Tibial nerve (tissue), 3 donors: Measurements from ENCODE around the gene KCNQ4.

Experiments used
- POLR2A ChIP-seq, 2 donors: fragments of 450-650 bp; IDR thresholded peaks; one replicate each; pipeline ENCODE4 v1.6.1; 2017; ENCODE audit warnings: antibody characterized with exemption in 2 of 2, mild to moderate bottlenecking in 2 of 2, moderate library complexity in 2 of 2
- TF ChIP-seq, protein P1 (sequence below), 5 experiments: fragments of 200-600 bp in 3 of 5; fragments of 450-650 bp in 2 of 5; sonication (generic) in 3 of 5; IDR thresholded peaks; one replicate each; pipeline ENCODE4 v1.5.1; 2016 to 2019; ENCODE audit warnings: antibody characterized with exemption in 5 of 5, mild to moderate bottlenecking in 3 of 5, moderate library complexity in 2 of 5

DNA sequence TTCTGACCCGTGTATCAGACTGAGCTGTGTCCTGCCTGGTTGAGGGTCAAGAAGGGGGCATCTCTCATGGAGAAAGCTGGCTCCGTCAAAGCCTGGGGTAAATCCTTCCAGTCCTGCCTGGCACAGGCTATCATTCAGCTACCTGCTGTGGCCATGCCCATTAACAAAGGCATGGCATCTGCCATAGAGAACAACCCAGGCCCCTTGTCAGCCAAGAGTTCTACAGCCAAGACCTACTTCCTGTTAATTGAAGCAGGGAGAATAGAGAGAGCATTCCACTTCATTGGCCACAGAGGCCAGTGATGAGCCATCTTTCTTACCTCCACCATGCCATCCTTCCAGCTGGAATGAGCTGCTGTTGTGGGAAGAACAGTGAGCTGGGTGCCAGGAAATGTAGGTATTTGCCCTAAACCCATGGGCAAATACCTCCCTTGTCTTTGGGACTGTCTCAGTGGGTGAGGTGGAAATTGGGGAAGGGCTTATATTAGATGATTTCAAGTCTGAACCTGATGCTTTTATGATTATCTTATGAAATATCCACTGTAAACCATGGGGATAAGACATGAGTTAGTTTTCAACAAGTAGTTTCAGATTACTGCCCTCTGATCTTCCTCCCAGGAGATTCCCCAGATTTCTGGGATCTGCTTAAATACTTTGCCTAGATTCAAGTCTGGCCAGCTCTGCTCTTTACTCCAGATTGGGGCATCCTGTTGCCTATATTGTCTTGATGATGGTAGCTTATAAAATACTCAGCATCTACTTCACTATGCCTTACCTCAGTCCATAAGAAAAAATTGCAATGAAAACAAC lies 11.2 kb upstream of the KCNQ4 start:
- TF ChIP-seq, protein P1, sequence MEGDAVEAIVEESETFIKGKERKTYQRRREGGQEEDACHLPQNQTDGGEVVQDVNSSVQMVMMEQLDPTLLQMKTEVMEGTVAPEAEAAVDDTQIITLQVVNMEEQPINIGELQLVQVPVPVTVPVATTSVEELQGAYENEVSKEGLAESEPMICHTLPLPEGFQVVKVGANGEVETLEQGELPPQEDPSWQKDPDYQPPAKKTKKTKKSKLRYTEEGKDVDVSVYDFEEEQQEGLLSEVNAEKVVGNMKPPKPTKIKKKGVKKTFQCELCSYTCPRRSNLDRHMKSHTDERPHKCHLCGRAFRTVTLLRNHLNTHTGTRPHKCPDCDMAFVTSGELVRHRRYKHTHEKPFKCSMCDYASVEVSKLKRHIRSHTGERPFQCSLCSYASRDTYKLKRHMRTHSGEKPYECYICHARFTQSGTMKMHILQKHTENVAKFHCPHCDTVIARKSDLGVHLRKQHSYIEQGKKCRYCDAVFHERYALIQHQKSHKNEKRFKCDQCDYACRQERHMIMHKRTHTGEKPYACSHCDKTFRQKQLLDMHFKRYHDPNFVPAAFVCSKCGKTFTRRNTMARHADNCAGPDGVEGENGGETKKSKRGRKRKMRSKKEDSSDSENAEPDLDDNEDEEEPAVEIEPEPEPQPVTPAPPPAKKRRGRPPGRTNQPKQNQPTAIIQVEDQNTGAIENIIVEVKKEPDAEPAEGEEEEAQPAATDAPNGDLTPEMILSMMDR (IDR thresholded peaks at IDR 0.05) = no peak
- no peak for TF ChIP-seq POLR2A (IDR thresholded peaks at IDR 0.05)
